HepG2 (cell line): Measurements from ENCODE around the gene BMI1.

ENCODE experiments used
- AGO1 ChIP-seq: fragments of 200-400 bp; formaldehyde crosslinking; IDR thresholded peaks from 2 replicates; pipeline ENCODE4 v1.6.1; 2017; ENCODE audit warnings: mild to moderate bottlenecking, low read depth, low read length, moderate library complexity; ENCODE audit not compliant: poor library complexity, severe bottlenecking
- CTCF ChIP-seq: sonication (generic); formaldehyde crosslinking; IDR thresholded peaks from 2 replicates; pipeline ENCODE4 v1.5.0; 2020; ENCODE audit warnings: mild to moderate bottlenecking, missing genetic modification reagents, moderate library complexity
- EZH2 ChIP-seq: conservative IDR thresholded peaks from 2 replicates; pipeline ENCODE4 v1.6.1; 2012; ENCODE audit warnings: mild to moderate bottlenecking, low read depth, low read length, moderate library complexity
- JUND ChIP-seq: sonication (generic); formaldehyde crosslinking; IDR thresholded peaks from 2 replicates; pipeline ENCODE4 v1.8.0; 2022; ENCODE audit warnings: mild to moderate bottlenecking, missing genetic modification reagents
- POLR2A ChIP-seq, 2 experiments: IDR thresholded peaks; 2 replicates each; pipeline ENCODE4 v1.6.1; 2011; ENCODE audit warnings: low read depth in 2 of 2, low read length in 2 of 2, mild to moderate bottlenecking in 1 of 2, moderate library complexity in 1 of 2; ENCODE audit not compliant: insufficient read depth in 1 of 2
- REPIN1 ChIP-seq: sonication (generic); formaldehyde crosslinking; IDR thresholded peaks from 2 replicates; pipeline ENCODE4 v1.8.0; 2022; ENCODE audit warnings: missing genetic modification reagents, low read depth, mild to moderate bottlenecking, borderline replicate concordance
- SP1 ChIP-seq, 2 experiments: fragments of 450-650 bp in 1 of 2; sonication (generic) in 1 of 2; formaldehyde crosslinking in 1 of 2; IDR thresholded peaks; 2 replicates each; pipeline versions ENCODE4 v1.4.0 to v1.6.1; 2016 to 2020; ENCODE audit warnings: missing genetic modification reagents in 1 of 2
- SUZ12 ChIP-seq: fragments of 150-350 bp; IDR thresholded peaks from 2 replicates; pipeline ENCODE4 v1.6.1; 2014; ENCODE audit warnings: low read depth, low read length
- THRA ChIP-seq: sonication (generic); formaldehyde crosslinking; IDR thresholded peaks from 2 replicates; pipeline ENCODE4 v1.4.0; 2020; ENCODE audit warnings: missing genetic modification reagents, borderline replicate concordance
- ZBTB33 ChIP-seq: sonication (generic); formaldehyde crosslinking; IDR thresholded peaks from 2 replicates; pipeline ENCODE4 v1.4.0; 2020; ENCODE audit warnings: missing genetic modification reagents
- ZNF280B ChIP-seq: sonication (generic); formaldehyde crosslinking; IDR thresholded peaks from 2 replicates; pipeline ENCODE4 v1.5.0; 2020; ENCODE audit warnings: missing genetic modification reagents, mild to moderate bottlenecking, borderline replicate concordance
- ZSCAN31 ChIP-seq: sonication (generic); formaldehyde crosslinking; IDR thresholded peaks from 2 replicates; pipeline ENCODE4 v1.5.0; 2020; ENCODE audit warnings: low read depth, mild to moderate bottlenecking, missing genetic modification reagents

GRCh38 chr10:22314852-22315251 lies 6.0 kb upstream of the BMI1 start:
- TF ChIP-seq CTCF (no peak), AGO1 (no peak), ZNF280B (no peak), EZH2 (no peak), POLR2A (IDR thresholded peaks at IDR 0.05; ENCODE audit: insufficient read depth in 1 of 2, low read depth in 2 of 2, low read length in 2 of 2) (no peak), REPIN1 (CRISPR knock-in tag) (no peak), SUZ12 (no peak), SP1 (IDR thresholded peaks at IDR 0.05) (no peak), SP1 (CRISPR knock-in tag; IDR thresholded peaks at IDR 0.05) (no peak), ZBTB33 (CRISPR knock-in tag) (no peak), JUND (no peak), THRA (no peak), ZSCAN31 (CRISPR knock-in tag) (no peak)
